HG02763 (cell line): Measurements from ENCODE around the gene RHBDD3.

ENCODE experiments used
- ATAC-seq: cut with Tn5 transposase; IDR thresholded peaks from one replicate; pipeline ENCODE4 v1.9.1; 2021; ENCODE audit warnings: mild to moderate bottlenecking, moderate library complexity; ENCODE audit not compliant: unreplicated experiment

RHBDD3 gene

GRCh38 chr22:29267858-29268510 lies at the start of gene RHBDD3, which contains the start of gene EWSR1:
Gene RHBDD3, minus strand, starts transcription at chr22:29267981. Its CDS starts 2,355 bp downstream, at chr22:29265626.
Gene EWSR1, plus strand, starts transcription at chr22:29268268. Its CDS starts 69 bp downstream, at chr22:29268337.
- ATAC-seq = peak; percentile 76

- ATAC-seq = no peak
Measured at GRCh38 chr22:29316141-29316828, 48.5 kb upstream of the RHBDD3 start.

GRCh38 chr22:29315286-29316140 lies 47.7 kb upstream of the RHBDD3 start, which contains the start of gene RASL10A:
Gene RASL10A, minus strand, starts transcription at chr22:29315697. Its CDS starts 451 bp downstream, at chr22:29315246.
- ATAC-seq = no peak

- ATAC-seq = no peak
Measured at GRCh38 chr22:29314537-29315285, 46.9 kb upstream of the RHBDD3 start.

GRCh38 chr22:29313576-29314466 lies 46.0 kb upstream of the RHBDD3 start:
- ATAC-seq = no peak

GRCh38 chr22:29313126-29313575 lies 45.4 kb upstream of the RHBDD3 start:
- no peak for ATAC-seq

- ATAC-seq = no peak
Measured at GRCh38 chr22:29312218-29313125, 44.7 kb upstream of the RHBDD3 start.

GRCh38 chr22:29311464-29312217 lies 43.9 kb upstream of the RHBDD3 start:
- no peak for ATAC-seq

GRCh38 chr22:29310863-29311339 lies 43.1 kb upstream of the RHBDD3 start:
- no peak for ATAC-seq

GRCh38 chr22:29310065-29310862 lies 42.5 kb upstream of the RHBDD3 start:
- ATAC-seq = no peak

- ATAC-seq = no peak
Measured at GRCh38 chr22:29309332-29310064, 41.7 kb upstream of the RHBDD3 start.

GRCh38 chr22:29308791-29309262 lies 41.0 kb upstream of the RHBDD3 start:
- no peak for ATAC-seq

- ATAC-seq = no peak
Measured at GRCh38 chr22:29308148-29308790, 40.5 kb upstream of the RHBDD3 start.

GRCh38 chr22:29307596-29308147 lies 39.9 kb upstream of the RHBDD3 start:
- ATAC-seq = no peak
